ENCODE data around the gene SMIM44.

- TF ChIP-seq, protein P1, sequence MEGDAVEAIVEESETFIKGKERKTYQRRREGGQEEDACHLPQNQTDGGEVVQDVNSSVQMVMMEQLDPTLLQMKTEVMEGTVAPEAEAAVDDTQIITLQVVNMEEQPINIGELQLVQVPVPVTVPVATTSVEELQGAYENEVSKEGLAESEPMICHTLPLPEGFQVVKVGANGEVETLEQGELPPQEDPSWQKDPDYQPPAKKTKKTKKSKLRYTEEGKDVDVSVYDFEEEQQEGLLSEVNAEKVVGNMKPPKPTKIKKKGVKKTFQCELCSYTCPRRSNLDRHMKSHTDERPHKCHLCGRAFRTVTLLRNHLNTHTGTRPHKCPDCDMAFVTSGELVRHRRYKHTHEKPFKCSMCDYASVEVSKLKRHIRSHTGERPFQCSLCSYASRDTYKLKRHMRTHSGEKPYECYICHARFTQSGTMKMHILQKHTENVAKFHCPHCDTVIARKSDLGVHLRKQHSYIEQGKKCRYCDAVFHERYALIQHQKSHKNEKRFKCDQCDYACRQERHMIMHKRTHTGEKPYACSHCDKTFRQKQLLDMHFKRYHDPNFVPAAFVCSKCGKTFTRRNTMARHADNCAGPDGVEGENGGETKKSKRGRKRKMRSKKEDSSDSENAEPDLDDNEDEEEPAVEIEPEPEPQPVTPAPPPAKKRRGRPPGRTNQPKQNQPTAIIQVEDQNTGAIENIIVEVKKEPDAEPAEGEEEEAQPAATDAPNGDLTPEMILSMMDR (conservative IDR thresholded peaks at IDR 0.05): no peak
- TF ChIP-seq ZFX (IDR thresholded peaks at IDR 0.05): no peak
Observed at GRCh38 chr19:3481241-3482090, 1.8 kb downstream of the SMIM44 start.

All from C4-2B (cell line).